HG02763 (cell line): Measurements from ENCODE around the gene MME.

Experiments used
- ATAC-seq: cut with Tn5 transposase; IDR thresholded peaks from one replicate; pipeline ENCODE4 v1.9.1; 2021; ENCODE audit warnings: mild to moderate bottlenecking, moderate library complexity; ENCODE audit not compliant: unreplicated experiment

MME gene

GRCh38 chr3:155135003-155135402 is 54.9 kb downstream of the MME start:
- ATAC-seq, result no peak

- ATAC-seq, result no peak
Observed at GRCh38 chr3:155138677-155139076, 58.6 kb downstream of the MME start.

- ATAC-seq, result no peak
Observed at GRCh38 chr3:155147588-155147987, 67.5 kb downstream of the MME start.

- ATAC-seq, result no peak
Observed at GRCh38 chr3:155149494-155149893, 69.4 kb downstream of the MME start.

- no peak for ATAC-seq
Observed at GRCh38 chr3:155153242-155154186, 73.4 kb downstream of the MME start.

- no peak for ATAC-seq
Observed at GRCh38 chr3:155154255-155154654, 74.1 kb downstream of the MME start.

- ATAC-seq, result no peak
Observed at GRCh38 chr3:155158346-155159037, 78.4 kb downstream of the MME start.

DNA sequence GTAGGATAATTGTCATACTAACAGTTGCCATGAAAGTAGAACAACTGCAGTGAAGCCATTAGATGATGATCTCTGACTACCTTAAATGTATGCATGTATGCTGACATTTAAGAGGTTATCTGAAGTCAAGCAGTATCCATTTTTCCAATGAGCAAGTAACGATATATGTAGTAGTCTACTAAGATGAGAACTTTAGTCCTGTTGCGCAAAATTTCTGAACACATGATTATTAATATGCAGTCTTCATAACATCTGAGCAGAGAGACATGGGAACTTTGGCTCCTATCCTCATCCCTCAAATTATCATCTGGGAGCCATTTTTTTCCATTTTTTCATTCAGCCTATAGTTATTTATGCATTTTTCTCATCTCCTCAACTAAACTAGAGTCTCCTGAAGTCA is 79.2 kb downstream of the MME start:
- no peak for ATAC-seq

DNA sequence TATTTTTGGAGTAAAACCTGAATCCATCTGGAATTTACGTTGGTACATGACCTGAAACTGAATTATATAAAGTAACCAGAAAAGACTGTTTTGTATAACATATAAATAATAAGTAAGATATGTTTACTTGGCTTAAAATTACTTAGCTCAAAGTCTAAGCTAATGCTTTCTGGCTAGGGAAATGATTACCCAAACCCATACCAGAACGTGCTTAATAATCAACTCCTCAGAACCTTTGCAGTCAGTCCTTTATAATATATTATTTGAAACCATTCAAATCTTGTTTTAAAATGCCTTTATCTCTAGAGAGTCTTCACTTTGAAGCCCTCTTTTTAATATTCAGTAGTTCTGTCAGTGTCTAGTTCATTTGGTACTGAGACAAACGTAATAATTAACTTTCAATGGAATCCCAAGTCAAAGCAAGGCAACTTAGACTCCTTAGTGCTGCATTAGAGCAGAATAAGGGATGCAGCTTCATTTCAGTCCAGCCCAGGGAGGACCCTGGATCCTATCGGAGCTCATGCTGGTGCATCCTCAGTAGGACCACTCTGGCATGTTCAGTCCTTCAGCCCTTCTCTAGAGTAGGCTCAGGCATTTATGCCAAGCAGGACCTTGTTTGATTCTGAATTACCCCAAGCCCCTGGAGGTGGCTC is 81.6 kb downstream of the MME start:
- no peak for ATAC-seq

- no peak for ATAC-seq
Observed at GRCh38 chr3:155164306-155164705, 84.2 kb downstream of the MME start.

GRCh38 chr3:155166441-155166840 is 86.3 kb downstream of the MME start:
- ATAC-seq, result no peak

- ATAC-seq, result no peak
Observed at GRCh38 chr3:155169197-155169596, 89.1 kb downstream of the MME start.

GRCh38 chr3:155173771-155174170 is 93.7 kb downstream of the MME start:
- no peak for ATAC-seq

GRCh38 chr3:155178810-155179436 is 98.8 kb downstream of the MME start:
- no peak for ATAC-seq

DNA sequence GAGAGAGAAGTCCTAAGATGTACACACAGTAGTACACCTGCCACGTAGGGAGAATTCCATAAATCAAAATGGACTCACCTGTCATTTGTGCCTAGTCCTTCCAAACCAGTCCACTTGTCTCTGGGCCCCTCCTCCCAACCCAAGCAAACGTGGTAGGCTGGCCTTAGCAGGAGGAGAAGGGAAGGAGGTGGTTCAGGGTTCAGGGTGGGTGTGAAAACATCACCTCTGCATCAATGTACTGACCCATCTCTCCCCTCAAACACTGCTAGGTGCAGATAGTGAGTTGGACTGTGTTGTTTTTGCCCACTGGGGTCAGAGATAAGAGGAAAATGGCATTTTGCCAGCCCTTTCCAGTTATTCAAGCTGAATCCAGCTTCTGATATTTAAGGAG is 99.3 kb downstream of the MME start:
- no peak for ATAC-seq

DNA sequence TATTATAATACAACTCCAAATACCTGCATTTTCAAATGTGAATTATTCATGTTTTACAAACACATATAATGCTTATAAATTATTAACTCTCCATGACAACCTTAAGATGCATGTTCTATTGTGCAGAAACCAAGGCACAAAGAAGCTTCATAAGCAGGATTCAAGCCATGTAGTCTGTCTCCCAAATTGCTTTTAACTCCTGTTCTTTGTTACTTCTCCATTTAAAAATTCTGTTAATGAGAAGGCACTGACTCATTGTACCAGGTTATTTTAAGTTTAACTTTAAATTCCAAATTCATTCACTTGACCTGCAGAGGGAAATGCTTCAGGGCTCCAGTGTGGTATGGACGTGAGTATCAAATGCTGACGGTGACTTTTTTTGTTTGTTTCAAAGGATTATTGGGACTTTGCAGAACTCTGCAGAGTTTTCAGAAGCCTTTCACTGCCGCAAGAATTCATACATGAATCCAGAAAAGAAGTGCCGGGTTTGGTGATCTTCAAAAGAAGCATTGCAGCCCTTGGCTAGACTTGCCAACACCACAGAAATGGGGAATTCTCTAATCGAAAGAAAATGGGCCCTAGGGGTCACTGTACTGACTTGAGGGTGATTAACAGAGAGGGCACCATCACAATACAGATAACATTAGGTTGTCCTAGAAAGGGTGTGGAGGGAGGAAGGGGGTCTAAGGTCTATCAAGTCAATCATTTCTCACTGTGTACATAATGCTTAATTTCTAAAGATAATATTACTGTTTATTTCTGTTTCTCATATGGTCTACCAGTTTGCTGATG is 100.0 kb downstream of the MME start:
- no peak for ATAC-seq

- ATAC-seq, result no peak
Observed at GRCh38 chr3:155182467-155182866, 102.3 kb downstream of the MME start.

- no peak for ATAC-seq
Observed at GRCh38 chr3:155184011-155184410, 103.9 kb downstream of the MME start.

- no peak for ATAC-seq
Observed at GRCh38 chr3:155185631-155186071, 105.5 kb downstream of the MME start.

GRCh38 chr3:155188031-155188430 is 107.9 kb downstream of the MME start:
- no peak for ATAC-seq
